HG03342 (cell line): ENCODE measurements around the gene STON2.
"Not testable (repeated sequence)": the region's sequence is repeated elsewhere in the genome, so short reads cannot be mapped to it uniquely, and the experiment has no call there.

Source experiments
- ATAC-seq: cut with Tn5 transposase; IDR thresholded peaks from one replicate; pipeline ENCODE4 v1.9.1; 2021; ENCODE audit warnings: mild to moderate bottlenecking, moderate library complexity; ENCODE audit not compliant: unreplicated experiment

Gene STON2

GRCh38 chr14:81400202-81400678, at the start of gene STON2:
STON2 (minus strand) TSS chr14:81400324; CDS start chr14:81398382, 1,942 bp downstream.
- ATAC-seq, result no peak

GRCh38 chr14:81449576-81449975, 49.5 kb upstream of the STON2 start:
- no peak for ATAC-seq

DNA sequence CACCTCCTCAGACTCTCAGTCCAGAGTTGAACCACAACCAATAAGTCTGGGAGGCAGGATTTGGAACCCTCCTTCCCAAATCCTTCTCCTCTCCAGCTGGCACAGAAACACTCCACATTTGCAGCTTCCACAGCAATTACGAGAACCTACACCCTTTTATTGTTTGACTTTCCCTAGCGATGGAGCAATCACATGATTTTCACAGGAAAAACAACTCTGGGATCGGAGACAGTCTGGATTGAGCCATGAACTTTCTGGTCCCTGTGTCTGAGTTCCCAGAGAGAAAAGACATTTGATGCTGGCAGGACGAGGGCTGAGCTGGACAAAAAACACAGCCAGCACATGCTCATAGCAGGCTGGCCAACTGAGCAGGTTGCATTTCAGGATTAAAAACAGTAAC, 49.0 kb upstream of the STON2 start:
- ATAC-seq, result no peak

- ATAC-seq, result no peak
Measured at GRCh38 chr14:81447021-81447764, 47.1 kb upstream of the STON2 start.

DNA sequence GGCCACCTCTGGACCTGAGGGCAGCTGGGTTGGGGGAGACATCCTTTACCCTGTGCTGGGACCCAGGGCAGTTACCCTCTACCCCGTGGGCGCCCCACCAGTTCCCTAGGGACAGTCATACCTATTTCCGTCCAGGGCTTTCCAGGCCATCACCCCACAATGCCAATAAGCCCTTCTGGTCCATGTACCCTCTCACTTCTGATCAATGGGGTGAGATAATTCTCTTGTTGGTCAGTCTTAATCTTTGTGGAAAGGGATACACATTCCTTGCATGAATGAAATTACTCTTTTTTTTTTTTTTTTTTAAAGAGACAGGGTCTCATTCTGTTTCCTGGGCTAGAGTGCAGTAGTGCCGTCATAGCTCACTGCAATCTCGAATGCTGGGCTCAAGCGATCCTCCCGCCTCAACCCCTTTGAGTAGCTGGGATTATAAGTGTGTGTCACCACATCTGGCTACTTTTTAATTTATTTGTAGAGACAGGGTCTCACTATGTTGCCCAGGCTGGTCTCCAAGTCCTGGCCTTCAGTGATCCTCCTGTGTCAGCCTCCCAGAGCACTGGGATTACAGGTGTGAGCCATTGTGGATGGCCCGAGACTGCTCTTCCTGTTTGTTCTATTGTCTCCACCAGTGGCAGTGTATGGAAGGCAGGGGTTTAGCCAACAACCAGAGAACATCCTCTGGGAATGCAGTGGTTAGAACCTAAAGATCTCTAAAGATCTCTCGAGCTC, 46.3 kb upstream of the STON2 start:
- ATAC-seq, result no peak

DNA sequence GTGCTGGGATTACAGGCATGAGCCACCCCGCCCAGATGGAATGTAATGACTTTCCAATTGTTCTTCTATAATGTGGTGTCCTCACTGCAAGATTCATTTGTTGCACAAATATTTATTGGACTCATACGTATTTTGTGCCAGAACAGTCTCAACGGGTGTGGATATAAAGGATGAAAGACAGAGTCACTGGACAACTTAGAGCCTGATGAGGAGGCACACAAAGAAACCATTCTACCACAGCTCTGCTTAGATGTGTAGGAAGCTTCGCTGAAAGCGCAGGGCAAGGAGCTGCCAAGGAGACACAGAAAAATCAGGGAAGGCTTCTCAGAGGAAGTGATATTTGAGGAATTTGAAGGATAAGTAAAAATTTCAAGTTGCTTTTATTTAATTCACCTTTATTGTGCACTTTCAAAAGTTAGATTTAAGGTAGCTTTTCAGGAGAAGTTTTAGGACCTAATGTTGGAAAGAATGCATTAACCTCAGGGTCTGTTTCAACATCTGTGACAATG, 41.6 kb upstream of the STON2 start:
- no peak for ATAC-seq

DNA sequence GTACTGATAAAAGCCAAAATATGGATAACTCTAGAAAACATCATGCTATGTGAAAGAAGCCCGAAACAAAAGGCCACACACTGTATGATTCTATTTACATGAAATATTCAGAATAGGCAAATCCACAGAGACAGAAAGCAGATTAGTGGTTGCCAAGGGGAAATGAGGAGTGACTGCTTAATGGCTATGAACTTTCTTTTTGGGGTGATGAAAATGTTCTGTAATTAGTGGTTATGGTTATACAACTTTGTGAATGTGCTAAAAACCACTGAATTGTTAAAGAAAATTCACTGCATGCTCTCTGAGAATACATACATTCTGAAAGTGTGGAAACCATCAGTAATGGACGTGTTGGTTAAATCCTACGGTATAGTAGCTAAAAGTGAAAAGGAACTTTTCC, 39.9 kb upstream of the STON2 start:
- ATAC-seq, result no peak

- ATAC-seq, result no peak
Measured at GRCh38 chr14:81437244-81437643, 37.1 kb upstream of the STON2 start.

DNA sequence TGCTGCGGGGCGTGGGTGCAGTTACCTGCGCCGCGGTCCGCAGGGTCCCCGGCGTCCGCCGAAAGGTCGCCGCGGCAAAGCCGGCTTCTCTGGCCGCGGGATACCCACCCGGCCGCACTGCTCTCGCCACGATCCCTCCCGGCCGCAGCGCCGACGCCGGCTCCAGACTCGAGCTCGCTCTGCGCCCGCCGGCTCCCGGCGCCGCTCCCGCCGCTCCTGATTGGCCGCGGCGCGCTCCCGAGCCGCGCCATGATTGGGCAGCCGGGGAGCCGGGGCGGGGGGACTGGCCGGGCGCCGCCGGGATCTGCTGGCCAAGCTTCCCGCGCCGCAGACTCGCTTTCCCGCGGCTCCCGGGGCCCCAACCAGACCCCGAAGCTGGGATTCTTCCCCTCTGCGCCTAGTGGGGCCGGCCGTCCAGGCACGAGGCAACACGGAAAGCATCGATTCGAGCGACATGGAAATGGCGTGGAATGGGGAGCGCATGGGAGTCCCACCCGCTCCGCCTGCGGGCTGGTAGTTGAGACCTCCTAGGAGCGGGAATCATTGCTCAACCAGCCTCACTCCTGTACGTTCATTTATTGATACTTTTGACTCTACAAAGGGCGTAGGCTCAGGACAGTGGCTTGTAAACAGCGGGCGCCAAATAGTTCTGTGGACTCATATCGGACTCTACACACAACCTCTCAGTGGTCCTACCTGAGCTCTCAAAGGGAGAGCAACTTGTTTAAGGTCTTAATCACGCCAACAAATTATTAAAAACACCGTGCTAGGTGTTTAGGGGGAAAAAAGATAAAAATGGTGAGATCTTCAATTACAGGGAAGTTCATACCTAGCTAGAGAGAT, 36.4 kb upstream of the STON2 start:
- peak; percentile 86 for ATAC-seq

GRCh38 chr14:81435391-81436295, 35.5 kb upstream of the STON2 start:
- peak; percentile 37 for ATAC-seq

- ATAC-seq, result no peak
Measured at GRCh38 chr14:81435048-81435390, 34.9 kb upstream of the STON2 start.

- ATAC-seq, result no peak
Measured at GRCh38 chr14:81434230-81434629, 34.1 kb upstream of the STON2 start.

GRCh38 chr14:81433378-81433777, 33.3 kb upstream of the STON2 start:
- no peak for ATAC-seq

GRCh38 chr14:81432219-81432661, 32.1 kb upstream of the STON2 start:
- ATAC-seq, result no peak

GRCh38 chr14:81430235-81430634, 30.1 kb upstream of the STON2 start:
- ATAC-seq, result no peak

- ATAC-seq, result not testable (repeated sequence)
Measured at GRCh38 chr14:81429749-81430148, 29.6 kb upstream of the STON2 start.

DNA sequence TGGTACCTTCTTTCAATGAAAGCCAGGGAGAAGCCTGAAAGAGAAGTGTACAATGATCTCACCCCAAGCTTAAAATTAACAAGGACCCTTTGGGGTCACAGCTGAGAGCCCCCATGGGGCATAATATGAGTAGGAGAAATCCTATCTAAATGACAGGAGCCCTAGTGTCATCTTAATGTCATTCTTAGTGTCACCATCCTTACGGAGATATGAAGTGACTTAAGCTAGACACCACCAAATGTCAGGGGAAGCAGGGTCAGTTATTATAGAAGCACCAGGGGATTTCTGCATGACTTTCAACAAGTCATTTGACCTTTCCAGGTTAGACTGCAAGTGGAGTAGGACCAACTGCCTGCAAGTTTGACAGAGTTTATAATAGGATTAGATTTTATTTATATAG, 28.9 kb upstream of the STON2 start:
- no peak for ATAC-seq

DNA sequence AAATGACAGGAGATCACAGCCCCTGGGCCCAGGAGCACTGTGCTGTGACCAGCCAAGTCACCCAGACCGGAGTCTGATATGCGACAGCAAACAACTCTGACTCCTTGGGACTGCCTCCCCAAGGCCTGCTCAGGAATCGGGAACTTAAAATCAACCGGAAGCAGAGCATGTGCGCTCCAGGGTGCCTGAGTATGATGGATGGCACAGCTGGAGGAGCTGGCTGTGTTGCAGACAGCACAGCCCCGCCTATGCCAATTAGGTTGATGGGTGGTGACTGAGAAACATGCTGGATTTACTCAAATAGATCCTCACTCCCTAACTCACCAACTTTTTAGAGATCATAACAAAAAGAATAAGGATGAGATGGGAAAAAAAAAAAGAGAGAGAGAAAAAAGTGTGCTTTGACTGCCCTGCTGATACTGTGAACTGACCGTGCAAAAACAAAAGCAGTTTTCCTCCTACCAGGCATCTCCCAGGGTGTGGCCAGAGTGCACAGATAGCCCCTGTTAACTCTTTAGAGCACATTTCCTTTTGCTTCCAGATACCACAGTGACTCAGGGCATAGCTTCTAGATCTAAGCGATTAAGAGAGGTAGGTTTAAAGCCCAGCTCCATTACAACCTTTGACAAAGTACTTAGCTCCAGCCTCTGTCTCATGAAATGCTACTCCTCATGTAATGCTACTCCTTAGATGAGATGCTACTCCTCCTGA, 27.4 kb upstream of the STON2 start:
- no peak for ATAC-seq

DNA sequence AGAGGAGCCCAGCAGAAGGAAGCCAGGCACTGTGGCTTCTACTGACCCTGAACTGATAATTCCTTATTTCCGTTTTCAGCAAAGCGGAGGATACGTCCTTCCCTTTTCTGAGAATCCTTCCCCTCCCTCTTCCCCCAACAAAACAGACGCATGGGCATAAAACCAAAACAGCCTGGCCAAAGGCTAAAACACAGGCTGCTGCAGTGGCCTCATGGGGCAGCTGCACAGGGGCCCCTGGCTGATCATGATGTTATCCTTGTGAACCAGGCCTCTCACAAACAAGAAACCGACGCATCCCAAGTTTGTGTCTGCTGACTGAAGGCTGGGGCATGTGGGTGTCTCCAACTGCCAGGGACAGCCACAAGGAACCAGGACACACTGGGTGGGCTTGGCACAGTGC, 23.4 kb upstream of the STON2 start:
- ATAC-seq, result no peak
